K562 (cell line): Measurements from ENCODE around the gene ITSN2. TPM values are rescaled to one million over a fixed set of nuclear protein-coding genes. Genes with fewer than 3 reads are reported as not detected.

Experiments
- CSDE1 ChIP-seq, 2 experiments: fragments of 450-650 bp; IDR thresholded peaks; 2 replicates each; pipeline ENCODE4 v1.6.1; 2016; ENCODE audit warnings: mild to moderate bottlenecking in 1 of 2
- DDX20 ChIP-seq: fragments of 450-650 bp; IDR thresholded peaks from 2 replicates; pipeline ENCODE4 v1.6.1; 2016; ENCODE audit warnings: missing genetic modification characterization, low read depth, mild to moderate bottlenecking, missing compliant biosample characterization, moderate library complexity
- GTF2E2 ChIP-seq: fragments of 200-800 bp; sonication (Bioruptor generic); IDR thresholded peaks from 2 replicates; pipeline ENCODE4 v1.6.1; 2016; ENCODE audit warnings: missing genetic modification characterization, missing compliant biosample characterization
- HDAC3 ChIP-seq: fragments of 450-650 bp; IDR thresholded peaks from 2 replicates; pipeline ENCODE4 v1.6.1; 2018; ENCODE audit warnings: borderline replicate concordance, mild to moderate bottlenecking, moderate library complexity; ENCODE audit not compliant: partially characterized antibody
- MAFK ChIP-seq: IDR thresholded peaks from 2 replicates; pipeline ENCODE4 v1.6.1; 2011; ENCODE audit warnings: low read length, improper control_type of control experiment
- MYC ChIP-seq, 2 experiments: fragments of 250-450 bp in 1 of 2; sonication (Bioruptor Pico) in 1 of 2; IDR thresholded peaks; 2 replicates each; pipeline versions ENCODE4 v1.5.1 to v1.6.1; 2012 to 2021; ENCODE audit warnings: low read depth in 2 of 2, borderline replicate concordance in 1 of 2, improper control_type of control experiment in 1 of 2, low read length in 1 of 2, mild to moderate bottlenecking in 1 of 2, moderate library complexity in 1 of 2
- NFATC3 ChIP-seq: fragments of 450-650 bp; IDR thresholded peaks from 2 replicates; pipeline ENCODE4 v1.6.1; 2017; ENCODE audit warnings: mild to moderate bottlenecking
- PHB2 ChIP-seq: fragments of 450-650 bp; IDR thresholded peaks from 2 replicates; pipeline ENCODE4 v1.6.1; 2017; ENCODE audit warnings: low read depth
- SIN3A ChIP-seq, 2 experiments: fragments of 150-350 bp in 1 of 2; IDR thresholded peaks; 2 replicates each; pipeline ENCODE4 v1.6.1; 2011 to 2016; ENCODE audit warnings: borderline replicate concordance in 2 of 2, low read depth in 2 of 2, low read length in 2 of 2, mild to moderate bottlenecking in 2 of 2, moderate library complexity in 2 of 2; ENCODE audit not compliant: control insufficient read depth in 1 of 2
- SMARCA4 ChIP-seq: fragments of 450-650 bp; IDR thresholded peaks from 2 replicates; pipeline ENCODE4 v1.6.1; 2016
- TAF9B ChIP-seq: fragments of 450-650 bp; IDR thresholded peaks from 2 replicates; pipeline ENCODE4 v1.6.1; 2018; ENCODE audit warnings: mild to moderate bottlenecking; ENCODE audit not compliant: partially characterized antibody
- WHSC1 ChIP-seq: IDR thresholded peaks from one replicate; pipeline ENCODE4 v1.6.1; 2012; ENCODE audit warnings: low read length, control low read depth, inconsistent platforms
- ZNF121 ChIP-seq: sonication (generic); formaldehyde crosslinking; conservative IDR thresholded peaks from 2 replicates; pipeline ENCODE4 v1.8.0; 2022; ENCODE audit warnings: missing genetic modification reagents
- ZNF124 ChIP-seq: sonication (generic); formaldehyde crosslinking; IDR thresholded peaks from 2 replicates; pipeline ENCODE4 v1.8.1; 2022; ENCODE audit warnings: missing genetic modification reagents
- ZNF165 ChIP-seq: fragments of 250-450 bp; sonication (Bioruptor Pico); IDR thresholded peaks from 2 replicates; pipeline ENCODE4 v1.4.0; 2020; ENCODE audit warnings: borderline replicate concordance
- ZNF324 ChIP-seq: fragments of 250-450 bp; sonication (Bioruptor Pico); IDR thresholded peaks from 2 replicates; pipeline ENCODE4 v1.4.0; 2020; ENCODE audit warnings: mild to moderate bottlenecking
- ZNF583 ChIP-seq: fragments of 250-450 bp; sonication (Bioruptor Pico); IDR thresholded peaks from 2 replicates; pipeline ENCODE4 v1.4.0; 2020
- polyA plus RNA-seq, 8 experiments: library from polyadenylated mRNA; depleted of rRNA in 4 of 8; stranded (reverse) in 5 of 8; unstranded in 3 of 8; fragments of >200 nt; fragmentation: Nextera tagmentation in 2 of 8; fragmentation: Illumina TruSeq in 1 of 8; extraction: Ambion mirVana in 2 of 8; extraction: Trizol in 1 of 8; gene quantifications; 2 replicates each; pipeline versions ENCODE4 v1.2.1 to v1.2.3, GENCODE V29; 2011 to 2014; ENCODE audit warnings: inconsistent platforms in 1 of 8, missing spikeins in 1 of 8
- total RNA-seq, 7 experiments: library from RNA; depleted of rRNA in 6 of 7; stranded (reverse); fragments of >200 nt in 6 of 7; fragmentation: Illumina TruSeq in 2 of 7; extraction: Trizol in 2 of 7; gene quantifications; 2 replicates each; pipeline versions ENCODE4 v1.2.1 to v1.2.3, GENCODE V29; 2011 to 2021; ENCODE audit warnings: low replicate concordance in 1 of 7
- TF ChIP-seq, protein P1 (sequence below): fragments of 250-450 bp; sonication (Bioruptor Pico); IDR thresholded peaks from 2 replicates; pipeline ENCODE4 v1.8.0; 2022; ENCODE audit warnings: inconsistent platforms
- TF ChIP-seq, protein P2 (sequence below): fragments of 450-650 bp; IDR thresholded peaks from 2 replicates; pipeline ENCODE4 v1.6.1; 2017; ENCODE audit warnings: antibody characterized with exemption, mild to moderate bottlenecking

ITSN2 gene
- total and polyA plus RNA-seq, 9 of the 15 experiments (the other 6 are each of a cell fraction or from before 2014, with no cell fraction given), result 6.6 to 19.9 (median 15.2) TPM

GRCh38 chr2:24253303-24253919 is 106.9 kb downstream of the ITSN2 start (continued):
- no peak for TF ChIP-seq ZNF124 (CRISPR knock-in tag)
- TF ChIP-seq ZNF583 (CRISPR knock-in tag), result no peak
- TF ChIP-seq NFATC3, result no peak
- peak; percentile 61 for TF ChIP-seq MYC (IDR thresholded peaks at IDR 0.05; ENCODE audit: low read depth, low read length)
- TF ChIP-seq MYC (CRISPR knock-in tag; IDR thresholded peaks at IDR 0.05; ENCODE audit: borderline replicate concordance, low read depth), result no peak
- TF ChIP-seq GTF2E2 (tag), result no peak
- no peak for TF ChIP-seq PHB2
- peak; percentile 84 for TF ChIP-seq MAFK
- TF ChIP-seq, protein P1, sequence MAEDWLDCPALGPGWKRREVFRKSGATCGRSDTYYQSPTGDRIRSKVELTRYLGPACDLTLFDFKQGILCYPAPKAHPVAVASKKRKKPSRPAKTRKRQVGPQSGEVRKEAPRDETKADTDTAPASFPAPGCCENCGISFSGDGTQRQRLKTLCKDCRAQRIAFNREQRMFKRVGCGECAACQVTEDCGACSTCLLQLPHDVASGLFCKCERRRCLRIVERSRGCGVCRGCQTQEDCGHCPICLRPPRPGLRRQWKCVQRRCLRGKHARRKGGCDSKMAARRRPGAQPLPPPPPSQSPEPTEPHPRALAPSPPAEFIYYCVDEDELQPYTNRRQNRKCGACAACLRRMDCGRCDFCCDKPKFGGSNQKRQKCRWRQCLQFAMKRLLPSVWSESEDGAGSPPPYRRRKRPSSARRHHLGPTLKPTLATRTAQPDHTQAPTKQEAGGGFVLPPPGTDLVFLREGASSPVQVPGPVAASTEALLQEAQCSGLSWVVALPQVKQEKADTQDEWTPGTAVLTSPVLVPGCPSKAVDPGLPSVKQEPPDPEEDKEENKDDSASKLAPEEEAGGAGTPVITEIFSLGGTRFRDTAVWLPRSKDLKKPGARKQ (CRISPR knock-in tag), result no peak
- TF ChIP-seq CSDE1 (IDR thresholded peaks at IDR 0.05), result peak in 1 of 2 experiments; percentile 14; a peak in 1 of 4 replicates
- TF ChIP-seq SIN3A (IDR thresholded peaks at IDR 0.05; ENCODE audit: borderline replicate concordance in 2 of 2, control insufficient read depth in 1 of 2, low read depth in 2 of 2, low read length in 2 of 2), result no peak
- TF ChIP-seq, protein P2, sequence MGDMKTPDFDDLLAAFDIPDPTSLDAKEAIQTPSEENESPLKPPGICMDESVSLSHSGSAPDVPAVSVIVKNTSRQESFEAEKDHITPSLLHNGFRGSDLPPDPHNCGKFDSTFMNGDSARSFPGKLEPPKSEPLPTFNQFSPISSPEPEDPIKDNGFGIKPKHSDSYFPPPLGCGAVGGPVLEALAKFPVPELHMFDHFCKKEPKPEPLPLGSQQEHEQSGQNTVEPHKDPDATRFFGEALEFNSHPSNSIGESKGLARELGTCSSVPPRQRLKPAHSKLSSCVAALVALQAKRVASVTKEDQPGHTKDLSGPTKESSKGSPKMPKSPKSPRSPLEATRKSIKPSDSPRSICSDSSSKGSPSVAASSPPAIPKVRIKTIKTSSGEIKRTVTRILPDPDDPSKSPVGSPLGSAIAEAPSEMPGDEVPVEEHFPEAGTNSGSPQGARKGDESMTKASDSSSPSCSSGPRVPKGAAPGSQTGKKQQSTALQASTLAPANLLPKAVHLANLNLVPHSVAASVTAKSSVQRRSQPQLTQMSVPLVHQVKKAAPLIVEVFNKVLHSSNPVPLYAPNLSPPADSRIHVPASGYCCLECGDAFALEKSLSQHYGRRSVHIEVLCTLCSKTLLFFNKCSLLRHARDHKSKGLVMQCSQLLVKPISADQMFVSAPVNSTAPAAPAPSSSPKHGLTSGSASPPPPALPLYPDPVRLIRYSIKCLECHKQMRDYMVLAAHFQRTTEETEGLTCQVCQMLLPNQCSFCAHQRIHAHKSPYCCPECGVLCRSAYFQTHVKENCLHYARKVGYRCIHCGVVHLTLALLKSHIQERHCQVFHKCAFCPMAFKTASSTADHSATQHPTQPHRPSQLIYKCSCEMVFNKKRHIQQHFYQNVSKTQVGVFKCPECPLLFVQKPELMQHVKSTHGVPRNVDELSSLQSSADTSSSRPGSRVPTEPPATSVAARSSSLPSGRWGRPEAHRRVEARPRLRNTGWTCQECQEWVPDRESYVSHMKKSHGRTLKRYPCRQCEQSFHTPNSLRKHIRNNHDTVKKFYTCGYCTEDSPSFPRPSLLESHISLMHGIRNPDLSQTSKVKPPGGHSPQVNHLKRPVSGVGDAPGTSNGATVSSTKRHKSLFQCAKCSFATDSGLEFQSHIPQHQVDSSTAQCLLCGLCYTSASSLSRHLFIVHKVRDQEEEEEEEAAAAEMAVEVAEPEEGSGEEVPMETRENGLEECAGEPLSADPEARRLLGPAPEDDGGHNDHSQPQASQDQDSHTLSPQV, result peak; percentile 93
- no peak for TF ChIP-seq ZNF324 (CRISPR knock-in tag)
- peak; percentile 54; the same call in 1 of the 2 replicates for TF ChIP-seq DDX20 (tag)
- no peak for TF ChIP-seq ZNF165
- TF ChIP-seq WHSC1, result no peak
- peak; percentile 33 for TF ChIP-seq HDAC3
- peak; percentile 79 for TF ChIP-seq TAF9B
- TF ChIP-seq ZNF121 (CRISPR knock-in tag), result no peak
- TF ChIP-seq SMARCA4, result peak; percentile 89
